ENCODE results near the gene DNAJA3. TPM values are rescaled to one million over a fixed set of nuclear protein-coding genes. Genes with fewer than 3 reads are reported as not detected.

The DNAJA3 gene
- total and polyA plus RNA-seq, 9 of the 15 experiments (the other 6 are each of a cell fraction or from before 2014, with no cell fraction given), result 8.1 to 105 (median 79.0) TPM

DNA sequence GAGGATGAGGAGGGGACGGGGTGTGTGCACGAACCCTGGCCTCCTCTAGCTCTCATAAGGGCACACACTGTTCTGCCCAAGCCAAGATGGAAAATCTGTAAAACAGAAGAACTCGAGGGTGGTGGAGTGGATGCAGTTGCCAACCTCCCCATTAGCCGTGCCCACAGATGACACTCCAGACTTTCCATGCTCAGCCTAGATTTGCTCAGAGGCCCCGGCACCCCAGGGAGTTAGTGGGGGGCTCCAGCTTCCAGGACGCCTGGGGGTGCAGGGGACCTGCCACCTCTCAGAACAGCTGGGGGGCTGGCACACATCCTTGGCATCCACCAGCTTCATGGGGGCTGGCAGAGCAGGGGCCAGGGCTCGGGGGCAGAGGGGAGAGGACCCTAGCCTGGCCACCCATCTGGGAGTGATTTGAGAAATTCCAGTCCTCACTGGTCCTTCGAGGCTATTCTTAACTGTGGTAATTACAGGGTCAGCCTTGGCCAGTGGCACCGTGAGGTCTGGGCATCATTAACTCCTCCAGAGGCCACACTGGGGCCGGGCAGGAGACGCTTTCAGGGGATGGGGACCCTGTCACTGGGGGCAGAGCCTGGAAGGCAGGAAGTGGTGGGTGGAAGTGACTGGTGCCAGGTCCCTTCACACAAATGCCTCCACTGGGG is 39.7 kb upstream of the DNAJA3 start:
- no peaks in the 10 kb centered on the region for H4K20me1 ChIP-seq (replicated peaks; ENCODE audit: control insufficient read depth, insufficient read depth, low read length)
- H3K9me1 ChIP-seq (ENCODE audit: control insufficient read depth, insufficient read depth, low read length), result peaks cover 3% of the 10 kb centered on the region
- H3K27ac ChIP-seq (ENCODE audit: extremely low read depth, low read depth, low read length), result no peak overlapping the region
- ChIA-PET CTCF (ENCODE audit: low intra/inter-chr PET ratio) (no interaction called here), POLR2A (interaction anchor here (0.8 kb wide), 1 partner anchor 20 kb away, joined by 3 read pairs; no protein-coding TSS in a partner anchor)
- no TSS peak for BruUV-seq (replicated peaks)
- no peak overlapping the region for H3K4me3 ChIP-seq
- H3K4me2 ChIP-seq (ENCODE audit: insufficient read depth, low read length), result no peak overlapping the region
- no peaks in the 10 kb centered on the region for H3K27me3 ChIP-seq (ENCODE audit: control insufficient read depth in 2 of 2, insufficient read depth in 2 of 2, low read length in 2 of 2)
- no peaks in the 10 kb centered on the region for H3K9me3 ChIP-seq (replicated peaks; ENCODE audit: control insufficient read depth, insufficient read depth, low read depth, low read length)
- peaks cover 0 to 31% of the 10 kb centered on the region in 2 experiments; a peak in 2 of 5 replicates for H3K4me1 ChIP-seq (replicated peaks in 1 of 2; ENCODE audit: control insufficient read depth in 2 of 2, insufficient read depth in 2 of 2, low read length in 2 of 2)
- ATAC-seq (no peak), FAIRE-seq (no peak), DNase-seq (ENCODE audit: extremely low read depth in 1 of 4, low spot score in 3 of 4) (peak in 1 of 4 experiments; percentile 19)
- intact Hi-C loops (cut with micrococcal nuclease) (no loop called here), in situ Hi-C loops (cut with MboI) (no loop called here)
- H3K36me3 ChIP-seq (ENCODE audit: control insufficient read depth, insufficient read depth, low read length), result peaks cover 73% of the 10 kb centered on the region; the same call in 1 of the 3 replicates
- no peaks in the 10 kb centered on the region for H3K79me2 ChIP-seq (ENCODE audit: control insufficient read depth, insufficient read depth, low read length)
- 89% methylated on average over 9 of the region's 11 CpGs for WGBS (ENCODE audit: insufficient coverage, low coverage, missing lambda C conversion rate)
- H3K9ac ChIP-seq (ENCODE audit: insufficient read depth in 1 of 2, low read depth in 2 of 2, low read length in 2 of 2), result no peak overlapping the region; a peak in 1 of 4 replicates
- TF ChIP-seq, protein P1, sequence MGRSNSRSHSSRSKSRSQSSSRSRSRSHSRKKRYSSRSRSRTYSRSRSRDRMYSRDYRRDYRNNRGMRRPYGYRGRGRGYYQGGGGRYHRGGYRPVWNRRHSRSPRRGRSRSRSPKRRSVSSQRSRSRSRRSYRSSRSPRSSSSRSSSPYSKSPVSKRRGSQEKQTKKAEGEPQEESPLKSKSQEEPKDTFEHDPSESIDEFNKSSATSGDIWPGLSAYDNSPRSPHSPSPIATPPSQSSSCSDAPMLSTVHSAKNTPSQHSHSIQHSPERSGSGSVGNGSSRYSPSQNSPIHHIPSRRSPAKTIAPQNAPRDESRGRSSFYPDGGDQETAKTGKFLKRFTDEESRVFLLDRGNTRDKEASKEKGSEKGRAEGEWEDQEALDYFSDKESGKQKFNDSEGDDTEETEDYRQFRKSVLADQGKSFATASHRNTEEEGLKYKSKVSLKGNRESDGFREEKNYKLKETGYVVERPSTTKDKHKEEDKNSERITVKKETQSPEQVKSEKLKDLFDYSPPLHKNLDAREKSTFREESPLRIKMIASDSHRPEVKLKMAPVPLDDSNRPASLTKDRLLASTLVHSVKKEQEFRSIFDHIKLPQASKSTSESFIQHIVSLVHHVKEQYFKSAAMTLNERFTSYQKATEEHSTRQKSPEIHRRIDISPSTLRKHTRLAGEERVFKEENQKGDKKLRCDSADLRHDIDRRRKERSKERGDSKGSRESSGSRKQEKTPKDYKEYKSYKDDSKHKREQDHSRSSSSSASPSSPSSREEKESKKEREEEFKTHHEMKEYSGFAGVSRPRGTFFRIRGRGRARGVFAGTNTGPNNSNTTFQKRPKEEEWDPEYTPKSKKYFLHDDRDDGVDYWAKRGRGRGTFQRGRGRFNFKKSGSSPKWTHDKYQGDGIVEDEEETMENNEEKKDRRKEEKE (IDR thresholded peaks at IDR 0.05; ENCODE audit: borderline replicate concordance in 1 of 2, control insufficient read depth in 1 of 2, low read depth in 2 of 2, low read length in 1 of 2), result no peak
- 0 out of 2 replicates have a peak, but pooled peaks have one; percentile 7 for TF ChIP-seq POLR2G (IDR thresholded peaks at IDR 0.05; ENCODE audit: low read depth, low read length)
- no peak overlapping the region for H2AFZ ChIP-seq (ENCODE audit: low read depth, low read length)
